Measurements from ENCODE around the gene GABRB1. TPM values are rescaled to one million over a fixed set of nuclear protein-coding genes. Genes with fewer than 3 reads are reported as not detected.

Gene GABRB1
- polyA plus RNA-seq, 2 of the 4 experiments (the other 2 are of a cell fraction): not detected

DNA sequence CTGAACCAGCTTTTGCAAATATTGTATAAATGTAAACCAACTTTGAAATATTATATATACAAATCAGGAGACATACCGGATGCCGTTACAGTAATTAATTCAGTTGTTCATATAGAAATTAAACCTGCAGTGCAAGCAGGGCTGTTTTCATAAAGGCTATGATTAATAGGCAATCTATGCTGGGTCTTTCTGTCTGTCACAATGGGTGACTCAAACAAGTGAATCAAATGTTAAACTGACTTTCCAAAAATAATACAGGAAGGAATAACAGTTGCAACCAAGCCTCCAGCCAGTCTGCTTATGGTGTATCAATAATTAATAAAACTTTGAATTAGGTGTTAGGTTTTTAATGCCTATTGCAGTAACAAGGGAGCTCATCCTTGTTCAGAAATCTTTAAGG, 43.9 kb downstream of the GABRB1 start:
- no peak for FAIRE-seq
- Histone ChIP-seq H3K9me3 (no peaks in the 10 kb centered on the region), H3K27ac (no peak overlapping the region), H3K4me1 (no peaks in the 10 kb centered on the region), H3K4me3 (no peak overlapping the region), H3K4me2 (no peak overlapping the region)
- TF ChIP-seq, protein P1, sequence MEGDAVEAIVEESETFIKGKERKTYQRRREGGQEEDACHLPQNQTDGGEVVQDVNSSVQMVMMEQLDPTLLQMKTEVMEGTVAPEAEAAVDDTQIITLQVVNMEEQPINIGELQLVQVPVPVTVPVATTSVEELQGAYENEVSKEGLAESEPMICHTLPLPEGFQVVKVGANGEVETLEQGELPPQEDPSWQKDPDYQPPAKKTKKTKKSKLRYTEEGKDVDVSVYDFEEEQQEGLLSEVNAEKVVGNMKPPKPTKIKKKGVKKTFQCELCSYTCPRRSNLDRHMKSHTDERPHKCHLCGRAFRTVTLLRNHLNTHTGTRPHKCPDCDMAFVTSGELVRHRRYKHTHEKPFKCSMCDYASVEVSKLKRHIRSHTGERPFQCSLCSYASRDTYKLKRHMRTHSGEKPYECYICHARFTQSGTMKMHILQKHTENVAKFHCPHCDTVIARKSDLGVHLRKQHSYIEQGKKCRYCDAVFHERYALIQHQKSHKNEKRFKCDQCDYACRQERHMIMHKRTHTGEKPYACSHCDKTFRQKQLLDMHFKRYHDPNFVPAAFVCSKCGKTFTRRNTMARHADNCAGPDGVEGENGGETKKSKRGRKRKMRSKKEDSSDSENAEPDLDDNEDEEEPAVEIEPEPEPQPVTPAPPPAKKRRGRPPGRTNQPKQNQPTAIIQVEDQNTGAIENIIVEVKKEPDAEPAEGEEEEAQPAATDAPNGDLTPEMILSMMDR (IDR thresholded peaks at IDR 0.05): no peak
- no peak for DNase-seq (ENCODE audit: low read depth in 1 of 2, low spot score in 1 of 2)
- POLR2A ChIA-PET: no interaction called here
- no peak for ATAC-seq
- 7% methylated on average over 2 of the region's 2 CpGs for WGBS (ENCODE audit: missing lambda C conversion rate)
- CTCF ChIA-PET: no interaction called here

DNA sequence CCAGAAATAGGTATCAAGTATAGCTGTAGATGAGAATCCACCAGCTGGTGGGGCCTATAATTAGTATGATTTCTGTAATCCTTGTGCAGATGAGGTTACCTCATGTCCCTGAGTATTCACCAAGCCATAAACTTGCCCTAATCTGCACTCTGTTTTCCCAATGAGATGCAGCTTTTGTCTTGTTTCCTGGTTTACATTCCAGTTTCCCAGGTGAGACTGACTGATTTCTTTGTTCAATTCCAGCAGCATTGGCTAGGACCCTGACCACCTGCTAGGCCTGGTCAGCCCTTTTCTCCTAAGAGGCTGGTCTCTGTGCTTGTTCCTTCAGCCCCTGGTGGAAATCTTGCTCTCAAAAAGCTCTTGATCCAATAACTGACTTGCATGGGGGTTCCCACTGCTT, 44.6 kb downstream of the GABRB1 start:
- ChIA-PET POLR2A (no interaction called here), CTCF (no interaction called here)
- no peak overlapping the region for H3K4me2 ChIP-seq
- DNase-seq (ENCODE audit: low read depth in 1 of 2, low spot score in 1 of 2) (no peak), ATAC-seq (no peak), FAIRE-seq (no peak)
- H3K4me3 ChIP-seq: no peak overlapping the region
- H3K9me3 ChIP-seq: no peaks in the 10 kb centered on the region
- no peak for TF ChIP-seq KDM5A (IDR thresholded peaks at IDR 0.05)
- TF ChIP-seq, protein P2, sequence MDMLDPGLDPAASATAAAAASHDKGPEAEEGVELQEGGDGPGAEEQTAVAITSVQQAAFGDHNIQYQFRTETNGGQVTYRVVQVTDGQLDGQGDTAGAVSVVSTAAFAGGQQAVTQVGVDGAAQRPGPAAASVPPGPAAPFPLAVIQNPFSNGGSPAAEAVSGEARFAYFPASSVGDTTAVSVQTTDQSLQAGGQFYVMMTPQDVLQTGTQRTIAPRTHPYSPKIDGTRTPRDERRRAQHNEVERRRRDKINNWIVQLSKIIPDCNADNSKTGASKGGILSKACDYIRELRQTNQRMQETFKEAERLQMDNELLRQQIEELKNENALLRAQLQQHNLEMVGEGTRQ (IDR thresholded peaks at IDR 0.05): no peak
- no peak for TF ChIP-seq FOSB (CRISPR knock-in tag; IDR thresholded peaks at IDR 0.05)
- no peak for TF ChIP-seq POLR2A (IDR thresholded peaks at IDR 0.05; ENCODE audit: low read length)
- TF ChIP-seq HDAC2 (IDR thresholded peaks at IDR 0.05): no peak
- no peak for TF ChIP-seq HOXB5 (CRISPR knock-in tag; IDR thresholded peaks at IDR 0.05)
- no peak for TF ChIP-seq E2F6 (IDR thresholded peaks at IDR 0.05; ENCODE audit: borderline replicate concordance, low read depth)
- no peaks in the 10 kb centered on the region for H3K4me1 ChIP-seq
- H3K27ac ChIP-seq: no peak overlapping the region

DNA sequence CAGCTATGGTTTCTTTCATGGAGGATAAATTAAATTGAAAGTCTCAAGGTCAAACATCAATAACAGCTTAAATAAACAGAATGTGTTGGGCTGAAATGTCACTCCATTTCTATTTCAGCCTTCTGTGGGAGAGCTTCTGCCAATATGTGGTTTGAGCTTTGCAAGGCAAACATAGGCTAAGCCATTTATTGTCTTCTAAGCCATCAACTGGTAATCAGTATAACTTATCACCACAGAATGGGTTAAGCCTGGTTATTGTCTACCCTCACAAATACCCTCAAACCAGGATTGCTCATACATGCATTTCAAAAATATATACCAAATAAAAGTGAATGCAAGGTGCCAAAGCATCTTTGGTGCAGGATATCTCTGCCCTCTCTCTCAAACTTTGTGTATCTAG, 52.7 kb downstream of the GABRB1 start:
- no peaks in the 10 kb centered on the region for H3K4me1 ChIP-seq
- H3K9me3 ChIP-seq: no peaks in the 10 kb centered on the region
- ChIA-PET POLR2A (no interaction called here), CTCF (no interaction called here)
- H3K4me2 ChIP-seq: no peak overlapping the region
- ATAC-seq (no peak), FAIRE-seq (no peak), DNase-seq (ENCODE audit: low read depth in 1 of 2, low spot score in 1 of 2) (no peak)
- H3K27ac ChIP-seq: no peak overlapping the region
- no peak overlapping the region for H3K4me3 ChIP-seq
- TF ChIP-seq FOSB (CRISPR knock-in tag; IDR thresholded peaks at IDR 0.05) (no peak), SREBF2 (IDR thresholded peaks at IDR 0.05) (no peak), POLR2A (IDR thresholded peaks at IDR 0.05; ENCODE audit: low read length) (no peak), RAD21 (conservative IDR thresholded peaks at IDR 0.05 in 1 of 2, IDR thresholded peaks at IDR 0.05 in 1 of 2) (no peak), EP300 (IDR thresholded peaks at IDR 0.05) (no peak)

- H3K27ac ChIP-seq: no peak overlapping the region
- H3K4me2 ChIP-seq: no peak overlapping the region
- CTCF ChIA-PET: no interaction called here
- no peak for ATAC-seq
- TF ChIP-seq, protein P1 (IDR thresholded peaks at IDR 0.05): no peak
- no peak for TF ChIP-seq GATA3 (IDR thresholded peaks at IDR 0.05; ENCODE audit: borderline replicate concordance)
- H3K4me1 ChIP-seq: no peaks in the 10 kb centered on the region
- DNase-seq (ENCODE audit: low read depth in 1 of 2, low spot score in 1 of 2): no peak
- H3K4me3 ChIP-seq: no peak overlapping the region
- no peak for FAIRE-seq
- H3K9me3 ChIP-seq: no peaks in the 10 kb centered on the region
- POLR2A ChIA-PET: no interaction called here
Observed at GRCh38 chr4:47084795-47085194, 53.4 kb downstream of the GABRB1 start.

GRCh38 chr4:47088298-47088697, 56.9 kb downstream of the GABRB1 start:
- no peak for FAIRE-seq

More at GRCh38 chr4:47088298-47088697, 56.9 kb downstream of the GABRB1 start:
- ATAC-seq (no peak), DNase-seq (ENCODE audit: low read depth in 1 of 2, low spot score in 1 of 2) (no peak)
- H3K4me3 ChIP-seq: no peak overlapping the region
- ChIA-PET CTCF (no interaction called here), POLR2A (no interaction called here)
- H3K4me2 ChIP-seq: no peak overlapping the region
- H3K27ac ChIP-seq: no peak overlapping the region
- H3K9me3 ChIP-seq: no peaks in the 10 kb centered on the region
- H3K4me1 ChIP-seq: no peaks in the 10 kb centered on the region
- WGBS (ENCODE audit: missing lambda C conversion rate): 3% methylated on average over 2 of the region's 2 CpGs
- TF ChIP-seq PHF8 (IDR thresholded peaks at IDR 0.05; ENCODE audit: borderline replicate concordance, low read depth) (no peak), E2F6 (IDR thresholded peaks at IDR 0.05; ENCODE audit: borderline replicate concordance, low read depth) (no peak)
